GM19467 (cell line): ENCODE measurements around the gene TSR2.

Experiments used
- ATAC-seq: cut with Tn5 transposase; IDR thresholded peaks from one replicate; pipeline ENCODE4 v1.9.1; 2021; ENCODE audit warnings: mild to moderate bottlenecking, moderate library complexity; ENCODE audit not compliant: unreplicated experiment

The TSR2 gene, protein sequence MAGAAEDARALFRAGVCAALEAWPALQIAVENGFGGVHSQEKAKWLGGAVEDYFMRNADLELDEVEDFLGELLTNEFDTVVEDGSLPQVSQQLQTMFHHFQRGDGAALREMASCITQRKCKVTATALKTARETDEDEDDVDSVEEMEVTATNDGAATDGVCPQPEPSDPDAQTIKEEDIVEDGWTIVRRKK

DNA sequence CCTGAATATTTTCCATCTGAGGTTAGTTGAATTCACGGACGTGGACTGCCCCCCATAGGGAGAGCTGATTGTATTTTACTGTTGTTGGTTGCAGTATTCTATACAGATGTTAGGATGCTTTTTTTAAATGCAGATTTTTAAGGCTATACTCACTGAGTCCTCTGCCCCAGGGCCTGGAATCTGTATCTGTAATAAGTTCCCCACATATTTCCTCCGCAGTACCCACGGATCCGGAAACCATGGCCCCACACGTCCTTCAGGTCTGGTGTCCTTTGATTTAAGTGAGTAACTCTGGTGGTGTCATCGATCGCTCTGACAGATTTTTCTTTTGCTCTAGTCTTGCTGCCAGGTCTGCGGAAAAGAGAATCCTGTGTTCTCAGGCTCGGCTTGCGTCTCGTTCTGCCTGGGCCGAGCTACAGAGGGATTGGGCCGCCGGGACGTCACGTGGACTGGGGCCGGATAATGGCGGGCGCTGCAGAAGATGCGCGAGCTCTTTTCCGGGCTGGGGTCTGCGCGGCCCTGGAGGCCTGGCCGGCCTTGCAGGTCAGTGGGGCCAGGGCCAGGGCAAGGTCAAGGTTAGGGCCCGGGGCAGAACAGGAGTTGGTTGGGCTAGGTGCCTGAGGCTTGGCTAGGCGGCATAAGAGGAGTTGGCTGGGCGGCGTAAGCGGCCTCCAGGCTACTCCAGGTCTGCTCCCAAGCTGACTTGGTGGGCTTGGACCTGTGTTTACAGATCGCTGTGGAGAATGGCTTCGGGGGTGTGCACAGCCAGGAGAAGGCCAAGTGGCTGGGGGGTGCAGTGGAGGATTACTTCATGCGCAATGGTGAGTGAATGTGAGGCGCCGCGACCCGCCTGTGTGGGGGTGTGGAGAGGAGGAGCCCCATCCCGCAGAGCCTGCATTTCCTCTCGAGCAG, at the start of gene TSR2:
TSR2 (plus strand) TSS at position 445 of the 912 bp plus-strand sequence; CDS start at position 463, 18 bp downstream.
- peak; percentile 96 for ATAC-seq

DNA sequence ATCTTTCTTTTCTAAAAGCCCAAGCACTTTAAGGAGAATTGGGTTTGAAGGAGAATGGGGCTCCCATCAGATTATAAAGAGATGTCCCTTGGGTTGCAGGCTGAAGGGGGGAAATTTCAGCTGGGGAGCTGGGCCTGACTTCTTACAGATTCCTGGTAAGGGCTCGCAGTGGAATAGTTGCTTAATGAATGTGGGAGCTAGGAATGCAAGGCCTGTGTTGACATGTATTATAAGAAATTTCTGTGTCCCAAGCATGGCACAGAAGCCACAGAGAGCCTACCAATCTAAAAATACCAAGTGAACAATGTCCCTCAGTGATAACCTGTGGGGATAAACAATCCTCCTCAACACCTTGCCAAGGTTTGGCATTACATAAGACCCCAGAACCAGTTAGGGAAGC, 43.1 kb upstream of the TSR2 start:
- ATAC-seq, result no peak

DNA sequence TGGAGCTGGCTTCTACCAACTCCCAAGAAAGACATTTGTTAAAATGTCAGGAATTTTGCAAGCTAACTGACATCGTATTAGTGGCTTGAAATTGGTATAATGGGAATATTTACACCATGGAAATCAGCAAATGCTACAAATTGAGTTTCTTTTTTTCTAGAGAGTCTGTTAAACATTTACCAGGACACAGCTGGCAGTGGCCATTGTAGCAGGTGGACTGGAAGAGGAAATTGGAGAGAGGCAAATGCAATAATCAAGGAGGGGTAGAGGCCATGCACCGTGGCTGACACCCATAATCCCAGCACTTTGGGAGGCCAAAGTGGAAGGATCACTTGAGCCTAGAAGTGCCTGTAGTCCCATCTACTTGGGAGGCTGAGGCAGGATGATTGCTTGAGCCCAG, 32.9 kb upstream of the TSR2 start:
- ATAC-seq, result no peak

DNA sequence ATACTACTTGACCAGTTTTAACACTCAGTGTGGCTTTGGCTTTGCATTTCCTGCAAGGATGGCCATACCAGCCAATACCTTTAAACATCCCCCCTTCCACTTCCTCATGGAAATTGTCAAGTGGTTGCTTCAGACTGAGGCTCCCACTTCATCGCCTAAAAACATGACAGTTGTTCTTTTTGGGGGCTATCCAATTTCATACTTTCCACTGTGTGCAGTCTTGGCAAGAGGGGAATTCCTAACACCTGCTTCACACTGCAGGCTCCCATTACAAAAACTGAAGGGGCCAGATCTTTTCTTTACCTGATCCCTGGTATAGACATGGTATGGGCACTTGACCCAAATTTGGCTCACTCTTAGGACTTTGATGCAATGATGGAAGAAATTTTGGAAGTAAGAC, 28.5 kb upstream of the TSR2 start:
- ATAC-seq, result no peak

DNA sequence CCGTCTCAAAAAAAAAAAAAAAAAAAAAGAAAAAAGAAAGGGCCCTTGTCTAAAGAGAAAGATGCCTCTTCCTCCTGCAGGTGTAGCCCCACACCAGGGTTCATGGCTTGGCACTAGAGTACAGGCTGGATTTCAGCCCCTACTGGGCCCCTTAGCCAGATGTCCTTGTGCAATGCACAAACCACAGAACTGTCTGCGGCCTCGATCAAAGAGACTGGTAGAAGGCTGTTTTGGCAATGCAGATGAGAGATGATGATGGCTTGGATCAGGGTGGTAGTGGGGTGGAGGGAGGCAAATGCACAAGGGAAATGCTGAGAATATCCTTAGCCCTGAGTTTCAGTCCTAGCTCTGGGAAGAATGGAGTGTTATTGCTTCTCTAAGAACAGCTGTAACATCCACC, 26.5 kb upstream of the TSR2 start:
- no peak for ATAC-seq

DNA sequence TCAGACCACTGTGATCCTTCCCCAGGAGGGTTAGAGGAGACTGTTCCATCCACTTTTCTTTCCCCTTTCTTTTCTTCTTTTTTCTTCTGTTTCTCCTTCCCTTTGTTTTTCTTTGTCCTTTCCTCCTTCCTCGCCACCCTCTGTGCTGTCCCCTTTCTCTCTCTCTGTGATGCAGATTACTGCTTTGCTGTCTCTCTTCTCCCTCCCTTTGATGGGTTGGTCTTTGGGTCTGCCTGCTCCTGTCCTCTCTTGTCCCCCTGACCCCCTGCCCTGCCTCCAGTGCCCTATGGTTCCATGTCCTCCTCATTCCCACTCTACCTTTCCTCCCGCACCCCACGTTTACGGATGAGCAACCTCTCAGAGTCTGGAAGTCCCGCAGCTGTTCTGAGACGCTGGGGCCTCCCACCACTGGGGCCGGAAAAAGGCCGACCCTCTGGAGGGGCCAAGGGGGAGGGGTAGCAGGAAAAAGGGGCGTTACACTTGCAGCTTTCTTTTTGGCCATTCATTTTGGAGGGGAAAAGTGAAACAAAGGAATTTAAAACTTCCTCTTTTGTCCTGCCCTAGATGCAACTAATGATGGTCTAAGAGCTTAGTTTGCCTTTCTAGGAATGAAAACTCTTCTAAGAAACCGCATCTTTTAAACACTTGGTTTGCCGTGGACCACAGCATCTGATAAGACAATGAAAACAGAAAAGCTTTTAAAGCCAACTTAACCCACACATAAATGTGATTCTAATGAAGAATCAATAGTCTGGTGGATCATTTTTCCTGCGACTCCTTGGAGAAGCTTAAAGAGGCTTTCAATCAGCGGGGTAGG, 24.5 kb upstream of the TSR2 start:
- no peak for ATAC-seq

DNA sequence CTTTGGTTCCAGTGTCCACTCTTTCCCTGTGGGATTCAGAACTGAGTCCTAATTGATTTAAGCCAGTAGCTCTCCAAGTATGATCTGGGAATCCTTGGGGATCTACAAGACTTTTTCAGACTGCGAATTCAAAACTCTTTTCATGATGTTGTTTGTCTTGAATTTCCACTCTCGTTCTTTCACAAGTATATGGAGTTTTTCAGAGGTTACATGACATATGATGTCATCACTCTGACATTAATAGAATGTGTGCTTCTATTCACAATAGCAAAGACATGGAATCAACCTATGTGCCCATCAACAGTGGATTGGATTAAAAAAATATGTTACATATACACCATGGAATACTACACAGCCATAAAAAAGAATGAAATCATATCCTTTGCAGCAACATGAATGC, 23.2 kb upstream of the TSR2 start:
- no peak for ATAC-seq

DNA sequence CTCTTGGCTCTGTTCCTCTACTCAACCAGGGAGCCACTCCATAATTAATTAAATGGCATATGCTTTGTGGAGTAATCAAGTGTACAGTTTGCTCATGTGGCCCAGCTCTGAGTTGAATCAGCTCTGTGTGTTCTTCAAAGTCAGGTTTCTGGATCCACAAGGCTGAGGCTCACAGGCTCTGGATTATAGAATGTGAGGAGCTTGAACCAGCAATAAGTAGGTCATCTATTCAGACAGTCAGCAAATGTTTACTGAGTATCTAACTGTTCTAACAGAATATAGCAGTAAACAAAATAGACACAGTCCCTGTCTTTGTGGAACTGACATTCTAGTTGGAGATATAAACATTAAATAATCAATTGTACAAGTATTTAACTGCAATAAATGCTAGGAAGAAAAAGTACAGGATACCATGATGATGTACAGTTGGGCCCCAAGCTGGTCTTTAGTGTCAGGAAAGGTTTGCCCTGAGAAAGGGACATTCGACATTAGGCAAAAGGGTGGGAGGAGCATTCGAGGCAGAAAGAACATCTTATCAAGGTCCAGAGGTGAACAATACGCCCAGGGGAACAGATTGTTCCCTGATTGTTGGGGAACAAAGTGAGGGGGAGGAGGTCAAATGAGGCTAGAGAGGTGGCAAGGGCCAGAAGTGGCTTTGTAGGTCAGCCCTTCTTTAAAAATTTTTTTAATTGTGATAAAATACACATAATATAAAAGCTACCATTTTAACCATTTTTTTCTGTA, 20.5 kb upstream of the TSR2 start:
- ATAC-seq, result no peak

DNA sequence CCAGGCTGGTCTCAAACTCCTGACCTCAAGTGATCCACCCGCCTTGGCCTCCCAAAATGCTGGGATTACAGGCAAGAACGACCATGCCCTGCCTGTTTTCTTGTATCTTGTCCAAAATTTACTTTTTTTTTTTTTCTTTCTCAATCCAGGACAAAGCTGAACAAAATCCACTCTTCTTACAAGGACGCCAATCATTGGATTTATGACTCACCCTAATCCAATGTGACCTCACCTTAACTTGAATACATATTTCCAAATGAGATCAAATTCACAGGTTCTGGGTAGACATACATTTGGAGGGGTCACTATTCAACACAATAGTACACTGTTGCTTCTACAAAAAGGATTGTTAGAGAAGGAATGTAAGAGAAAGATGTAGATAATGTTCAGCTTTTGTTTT, 18.0 kb upstream of the TSR2 start:
- ATAC-seq, result no peak

DNA sequence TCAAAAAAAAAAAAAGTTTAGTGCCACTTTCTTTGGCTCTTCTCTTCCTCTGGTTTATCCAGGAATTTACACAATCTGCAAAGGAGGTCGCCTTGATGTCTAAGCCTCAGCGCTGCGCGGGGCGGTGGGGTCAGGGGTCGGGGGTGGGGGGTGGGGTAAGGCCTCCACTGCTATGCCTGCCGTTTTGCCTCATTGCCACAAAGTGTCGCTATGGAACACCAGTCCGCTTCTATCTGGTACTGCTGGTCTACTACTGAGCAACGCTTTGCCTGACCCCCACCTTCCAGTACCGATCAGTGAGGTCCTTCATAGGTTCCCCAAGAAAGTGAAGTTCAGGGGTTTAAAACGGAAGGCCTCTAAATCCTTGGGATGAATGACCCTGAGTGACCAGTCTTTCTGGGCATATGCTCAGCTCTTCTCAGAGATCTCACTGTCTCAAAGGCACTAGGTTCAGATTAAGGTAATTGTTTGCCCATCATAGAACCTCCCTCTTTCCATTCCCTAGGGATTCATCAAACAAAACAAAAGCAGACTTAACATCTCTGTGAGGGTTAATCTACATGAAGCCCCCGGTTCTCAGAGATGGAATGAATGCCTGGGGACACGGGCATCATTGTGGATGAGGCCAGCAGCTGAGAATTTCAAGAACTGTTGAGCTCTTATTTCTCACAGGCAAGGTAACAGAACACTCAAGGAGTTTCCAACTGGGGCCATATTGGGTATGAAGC, 16.9 kb upstream of the TSR2 start:
- no peak for ATAC-seq

DNA sequence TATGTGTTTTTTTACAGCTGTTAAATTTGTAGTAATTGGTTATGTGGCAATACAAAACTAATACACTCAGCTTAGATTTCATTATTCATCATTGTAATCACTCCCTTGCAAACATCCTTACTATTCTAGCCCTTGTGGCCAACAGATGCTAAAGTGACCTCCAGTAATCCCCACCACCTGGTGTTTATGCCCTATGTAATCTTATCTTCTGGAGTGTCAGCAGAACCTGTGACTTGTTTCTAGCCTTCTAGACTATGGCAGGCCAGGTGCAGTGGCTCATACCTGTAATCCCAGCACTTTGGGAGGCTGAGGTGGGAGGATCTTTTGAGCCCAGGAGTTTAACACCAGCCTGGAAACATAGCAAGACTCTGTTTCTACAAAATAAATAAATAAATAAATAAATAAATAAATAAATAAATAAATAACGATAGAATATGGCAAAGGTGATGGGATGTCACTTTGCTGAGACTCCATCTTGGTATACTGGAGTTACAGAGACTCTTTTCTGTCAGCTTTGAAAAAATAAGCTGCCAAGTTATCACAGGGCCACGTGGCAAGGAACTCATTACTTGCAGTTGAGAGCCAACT, 12.3 kb upstream of the TSR2 start:
- ATAC-seq, result no peak

DNA sequence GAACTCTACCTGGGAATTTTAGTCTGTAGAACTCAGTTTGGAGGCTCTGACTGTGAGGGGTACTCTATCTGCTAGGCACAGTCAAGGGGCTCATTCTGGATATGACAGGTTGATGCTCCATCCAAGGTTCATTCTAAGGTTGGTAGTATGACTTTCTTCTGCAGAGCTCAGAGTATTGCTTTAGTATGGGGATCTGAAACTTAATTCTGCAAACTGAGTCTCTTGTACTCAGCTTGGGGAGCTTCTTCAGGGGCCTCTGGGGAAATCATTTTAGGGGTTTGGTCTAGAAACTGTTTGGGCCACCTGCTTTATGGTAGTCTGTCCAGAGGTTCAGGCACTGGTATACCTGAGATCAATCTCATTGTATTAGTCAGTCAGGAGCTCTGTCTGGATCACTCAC, 9.7 kb upstream of the TSR2 start:
- no peak for ATAC-seq

DNA sequence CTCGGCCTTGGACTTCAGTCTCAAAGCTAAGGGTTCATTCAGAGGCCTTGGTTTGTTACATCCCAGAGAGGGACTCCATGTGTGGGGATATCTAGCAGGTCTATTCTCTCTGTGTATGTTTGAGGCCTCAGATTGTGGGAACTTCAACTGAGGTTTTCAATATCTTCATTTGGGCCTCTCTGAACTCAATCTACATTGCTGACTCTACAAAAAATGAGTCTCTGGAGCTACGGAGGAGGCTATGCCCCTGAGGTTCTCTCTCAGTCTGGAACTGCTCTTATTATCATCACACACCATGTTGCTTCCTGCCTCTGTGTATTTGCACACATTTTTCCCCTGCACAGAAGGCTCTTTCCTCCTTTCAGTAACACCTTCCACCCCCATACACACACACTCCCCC, 5.1 kb upstream of the TSR2 start:
- no peak for ATAC-seq

DNA sequence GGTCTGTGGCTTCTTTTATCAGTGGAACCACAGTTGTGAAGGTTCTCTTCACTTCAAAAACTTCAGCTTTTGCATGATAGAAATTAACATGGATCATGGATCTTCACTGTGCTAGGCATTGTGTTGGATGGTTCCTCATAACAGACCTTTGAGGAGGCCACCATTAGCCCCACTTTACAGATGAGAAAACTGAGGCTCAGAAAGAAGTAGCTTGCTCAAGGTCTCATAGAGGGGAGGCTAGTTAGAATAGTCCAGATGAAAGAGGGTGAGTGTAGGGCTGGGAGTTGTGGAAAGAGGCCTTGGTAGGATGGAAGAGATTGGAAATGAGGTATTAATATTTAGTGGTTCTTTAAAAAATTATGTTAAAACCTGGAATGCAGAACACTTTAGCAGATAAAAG, 2.6 kb downstream of the TSR2 start:
- ATAC-seq, result no peak

DNA sequence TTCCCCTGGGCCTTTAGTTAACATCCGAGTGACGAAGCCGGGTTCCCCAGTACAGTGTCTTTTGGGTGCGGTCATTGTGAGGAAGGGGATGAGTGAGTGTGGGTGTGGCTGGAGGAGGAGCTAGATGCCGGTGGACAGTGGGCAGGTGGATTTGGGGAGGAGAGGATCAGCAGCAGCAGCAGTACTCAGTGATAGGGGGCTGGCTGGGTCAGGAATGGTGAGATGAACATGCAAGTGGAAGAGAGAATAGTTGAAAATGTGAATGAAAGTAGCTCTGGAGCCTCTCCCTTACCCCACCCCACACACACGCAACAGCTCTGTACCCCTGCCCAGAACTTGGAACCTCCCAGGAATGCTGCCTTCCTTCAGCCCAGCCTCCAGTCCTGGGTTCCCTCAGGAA, 4.5 kb downstream of the TSR2 start:
- ATAC-seq, result no peak

DNA sequence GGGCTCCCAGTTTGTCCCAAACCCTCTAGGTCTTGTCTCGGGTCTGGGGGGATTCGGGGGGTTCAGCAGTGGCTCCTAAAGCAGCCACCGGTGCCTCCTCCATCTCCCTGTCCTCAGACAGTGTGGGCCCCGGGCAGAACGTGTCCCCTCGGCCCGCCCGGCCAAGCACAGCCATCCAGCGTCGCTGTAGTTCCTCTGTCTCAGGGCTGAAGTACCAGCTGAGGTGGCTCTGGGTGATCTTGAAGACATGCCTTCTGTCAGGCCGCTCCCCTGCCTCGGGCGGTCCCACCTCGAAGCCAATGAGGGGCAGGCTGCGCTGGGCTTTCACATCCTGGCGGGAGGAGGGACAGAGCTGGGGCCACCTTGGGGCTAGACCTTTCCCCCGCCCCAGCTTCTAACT, 5.9 kb downstream of the TSR2 start:
- no peak for ATAC-seq

DNA sequence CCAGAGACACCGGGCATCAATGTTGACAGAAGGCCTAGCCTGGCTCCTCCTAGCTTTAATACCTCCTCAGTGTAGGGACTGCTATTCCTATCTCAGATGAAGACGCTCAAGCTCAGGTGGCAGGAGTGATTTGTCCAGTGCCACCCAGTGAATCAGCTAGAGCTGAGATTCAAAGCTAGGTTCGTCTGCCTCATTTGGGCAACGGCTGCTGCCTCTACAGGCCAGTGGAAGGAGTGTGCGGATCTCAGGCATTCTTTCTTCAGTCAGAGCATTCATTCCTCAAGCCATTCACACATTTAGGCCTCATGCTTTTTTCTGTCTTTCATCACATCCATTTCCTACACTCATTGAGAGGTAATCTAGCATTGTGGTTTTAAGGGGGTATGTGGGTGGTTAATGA, 7.3 kb downstream of the TSR2 start:
- no peak for ATAC-seq

DNA sequence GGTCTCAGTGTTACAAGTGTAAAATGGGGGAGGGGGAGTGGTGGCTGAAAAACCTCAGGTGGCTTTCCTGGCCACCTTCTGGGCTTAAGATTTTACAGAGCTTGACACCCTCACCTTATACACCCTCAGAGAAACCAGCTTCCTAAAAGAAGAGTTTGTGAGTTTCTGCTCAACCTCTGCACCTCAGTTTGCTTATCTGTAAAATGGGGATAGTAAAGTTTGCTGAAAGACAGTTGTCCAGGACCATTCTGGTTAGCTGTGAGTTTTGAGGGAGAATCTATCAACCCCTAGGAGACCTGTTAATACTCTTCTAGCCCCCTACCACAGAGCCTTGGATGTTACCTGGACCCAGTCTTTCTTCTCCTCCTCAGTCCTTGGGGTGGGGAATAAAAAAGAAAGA, 9.7 kb downstream of the TSR2 start:
- no peak for ATAC-seq

DNA sequence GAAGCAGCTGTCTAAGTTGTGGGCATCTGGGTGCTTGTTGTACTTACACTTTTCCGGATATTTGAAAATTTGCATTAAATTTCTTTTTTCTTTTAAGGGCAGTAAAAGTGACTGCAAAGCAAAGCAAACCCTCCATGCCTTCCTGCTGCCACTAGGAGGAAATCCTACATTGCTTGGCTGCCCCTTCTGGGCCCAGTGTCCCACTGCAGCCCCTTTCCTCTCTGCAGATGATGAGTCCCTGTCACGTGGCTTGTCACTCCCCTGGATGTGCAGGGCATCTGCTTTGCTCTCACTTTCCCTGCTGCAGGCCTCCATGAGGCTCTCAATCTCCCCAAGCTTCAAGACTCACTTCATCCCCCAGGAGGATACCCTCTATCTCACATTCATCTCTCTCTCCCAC, 12.7 kb downstream of the TSR2 start:
- no peak for ATAC-seq
